NB4 (cell line): ENCODE results near the gene STPG4.

Experiments
- CTCF ChIP-seq: IDR thresholded peaks from one replicate; pipeline ENCODE4 v1.5.1; 2012; ENCODE audit warnings: low read depth, low read length
- POLR2A ChIP-seq: IDR thresholded peaks from 2 replicates; pipeline ENCODE4 v1.6.1; 2011; ENCODE audit warnings: mild to moderate bottlenecking; ENCODE audit not compliant: insufficient read length; ENCODE audit errors: extremely low read depth

- TF ChIP-seq POLR2A (no peak), CTCF (no peak)
Observed at GRCh38 chr2:47052847-47053246, 102.3 kb downstream of the STPG4 start.
